HG03175 (cell line): Measurements from ENCODE around the gene PRKG1.

Experiments used
- ATAC-seq: cut with Tn5 transposase; IDR thresholded peaks from one replicate; pipeline ENCODE4 v1.9.1; 2021; ENCODE audit warnings: mild to moderate bottlenecking, moderate library complexity; ENCODE audit not compliant: unreplicated experiment

The PRKG1 gene

DNA sequence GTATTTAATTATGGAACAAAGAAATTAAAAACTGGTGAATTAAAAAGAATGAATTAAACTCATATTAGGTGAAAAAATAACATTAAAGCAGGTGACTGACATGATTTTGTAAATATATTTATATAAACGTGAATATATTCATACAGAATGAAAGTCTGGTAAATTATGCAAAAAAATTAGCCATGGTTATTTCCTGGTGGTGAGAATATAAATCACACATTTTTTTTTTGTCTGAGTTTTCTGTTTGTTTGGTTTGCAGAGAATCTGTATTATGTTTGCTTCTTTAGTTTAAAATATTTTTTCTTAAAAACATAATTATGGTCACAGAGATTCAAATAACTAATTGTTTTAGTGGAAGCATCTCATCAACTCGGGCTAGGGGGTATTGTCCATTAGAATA is 698.1 kb downstream of the PRKG1 start:
- no peak for ATAC-seq

DNA sequence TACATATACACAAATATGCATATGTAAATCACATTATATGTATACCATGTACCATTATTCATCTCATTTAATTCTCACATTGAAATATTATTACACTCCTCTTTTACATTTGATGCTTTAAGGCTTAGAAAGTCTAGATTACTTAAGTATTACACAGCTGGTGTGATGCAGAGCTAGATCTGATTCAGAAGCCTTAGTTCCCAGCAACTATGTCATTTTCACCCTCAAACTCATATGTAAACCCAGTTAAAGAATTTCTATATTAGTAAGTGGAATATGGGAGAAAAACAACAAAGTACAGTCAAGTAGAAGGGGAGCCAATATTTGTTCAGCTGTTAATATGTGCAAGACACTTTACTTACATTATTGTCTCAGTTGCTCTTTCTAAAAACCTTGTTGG is 699.4 kb downstream of the PRKG1 start:
- no peak for ATAC-seq

DNA sequence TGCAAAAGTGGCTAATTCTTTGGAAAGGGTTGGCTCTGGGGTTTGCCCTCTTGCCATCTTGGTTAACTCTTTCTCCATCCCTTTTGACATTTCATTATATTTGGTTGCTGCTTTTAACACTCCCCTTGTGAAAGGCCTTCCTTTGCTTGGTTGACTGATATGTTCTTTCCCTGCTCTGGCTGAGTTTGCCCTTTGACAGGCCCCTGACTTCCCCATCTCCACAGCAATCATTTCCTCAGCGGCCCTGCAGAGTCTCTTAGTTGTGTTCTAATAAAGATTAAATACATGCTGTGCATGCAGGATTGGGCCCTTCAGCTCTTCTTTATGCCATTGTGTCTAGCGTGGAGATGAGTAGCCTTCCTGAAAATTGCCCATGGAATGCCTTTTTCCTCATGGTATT is 709.7 kb downstream of the PRKG1 start:
- ATAC-seq: no peak

DNA sequence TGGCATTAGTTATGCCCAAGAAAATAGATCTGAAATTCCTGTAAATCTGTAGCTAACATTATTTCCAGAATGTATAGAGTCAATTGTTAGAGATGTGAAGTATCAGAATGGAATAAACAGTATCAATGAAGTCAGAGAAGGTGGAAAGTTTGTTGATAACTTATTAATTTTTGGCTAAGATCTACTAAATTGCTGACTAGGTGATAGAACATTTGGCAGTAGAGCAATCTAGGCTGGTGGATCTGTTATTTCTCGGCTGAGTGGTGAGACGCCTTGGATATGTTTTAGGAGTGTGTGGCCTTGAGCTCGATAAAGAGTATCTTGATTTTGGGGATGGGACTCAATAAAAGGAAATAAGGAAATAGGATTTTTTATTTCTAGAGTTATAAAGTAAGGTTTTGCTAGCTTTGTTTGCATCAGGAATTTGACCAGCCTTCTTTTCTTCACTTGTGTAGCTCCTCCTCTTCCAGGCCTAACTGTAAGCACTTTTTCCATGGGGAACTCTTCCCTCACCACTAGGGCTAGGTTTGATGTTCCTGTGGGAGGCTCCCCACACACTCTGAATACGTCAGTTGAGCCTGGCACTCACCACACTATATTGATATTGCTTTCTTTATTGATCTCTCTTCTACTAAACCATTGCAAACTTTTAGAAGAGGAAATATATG is 711.9 kb downstream of the PRKG1 start:
- ATAC-seq: no peak

DNA sequence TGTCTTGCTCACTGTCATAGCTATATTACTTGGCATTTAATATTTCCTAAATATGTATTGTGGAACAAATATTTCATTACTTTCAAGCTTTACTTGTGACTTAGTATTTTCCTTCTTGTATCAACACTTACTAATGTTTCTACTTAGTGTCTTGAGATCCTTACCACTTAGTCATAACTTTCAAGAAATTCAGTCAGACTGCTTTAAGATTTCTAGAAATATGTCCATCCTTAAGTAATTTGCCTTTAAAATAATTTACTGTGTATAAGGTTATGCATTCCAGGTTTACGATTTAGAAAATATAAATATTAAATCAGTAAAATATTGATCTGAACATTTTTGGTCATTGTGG is 712.4 kb downstream of the PRKG1 start:
- ATAC-seq: no peak

DNA sequence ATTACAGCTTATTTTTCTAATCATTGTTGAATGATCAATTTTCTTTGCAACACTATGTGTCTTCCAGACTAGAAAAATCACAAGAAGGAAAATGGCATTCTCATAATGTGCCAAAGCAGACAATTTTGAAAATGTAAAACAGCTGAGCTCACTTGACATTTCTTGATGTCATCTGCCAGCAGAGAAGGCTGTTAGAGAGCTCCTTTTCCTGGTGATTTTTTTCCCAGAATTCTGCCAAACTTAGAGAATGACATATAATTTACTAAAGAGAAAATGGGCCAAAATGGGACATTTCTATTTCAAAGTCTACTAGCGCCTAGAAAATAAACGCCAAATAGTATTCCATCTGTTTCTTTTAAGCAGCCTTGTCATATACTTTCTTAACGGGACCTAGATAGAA is 714.0 kb downstream of the PRKG1 start:
- ATAC-seq: no peak

DNA sequence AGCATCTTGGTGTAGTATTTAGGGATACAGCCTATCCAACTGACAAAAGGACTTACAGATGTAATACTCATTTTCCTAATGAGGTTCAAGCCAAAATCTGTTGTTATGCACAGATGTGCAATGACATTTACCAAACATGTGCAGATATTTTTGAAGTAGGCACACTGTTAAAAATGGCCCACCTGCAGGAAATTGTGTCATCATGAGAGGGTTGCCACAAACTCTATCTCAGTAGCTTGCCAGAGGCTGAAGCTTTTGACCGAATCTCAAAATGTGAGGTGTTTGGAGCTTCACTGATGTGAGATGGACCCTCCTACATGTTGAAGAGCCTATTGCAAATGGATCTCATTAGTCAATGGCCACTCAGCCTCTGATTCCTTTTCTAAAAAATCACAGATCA is 714.8 kb downstream of the PRKG1 start:
- no peak for ATAC-seq

DNA sequence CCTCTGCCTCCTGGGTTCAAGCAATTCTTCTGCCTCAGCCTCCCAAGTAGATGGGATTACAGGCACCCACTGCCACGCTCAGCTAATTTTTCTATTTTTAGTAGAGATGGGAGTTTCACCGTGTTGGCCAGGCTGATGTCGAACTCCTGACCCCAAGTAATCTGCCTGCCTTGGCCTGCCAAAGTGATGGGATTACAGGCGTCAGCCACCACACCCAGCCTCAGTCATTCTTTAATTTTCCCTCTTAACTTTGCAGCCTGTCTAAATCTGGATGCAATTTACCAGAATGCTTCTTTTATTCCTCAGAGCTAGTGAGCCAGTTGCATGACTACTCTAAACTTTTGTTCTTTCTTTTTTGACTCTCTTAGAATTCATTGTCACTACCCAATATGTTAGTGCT is 715.6 kb downstream of the PRKG1 start:
- no peak for ATAC-seq

DNA sequence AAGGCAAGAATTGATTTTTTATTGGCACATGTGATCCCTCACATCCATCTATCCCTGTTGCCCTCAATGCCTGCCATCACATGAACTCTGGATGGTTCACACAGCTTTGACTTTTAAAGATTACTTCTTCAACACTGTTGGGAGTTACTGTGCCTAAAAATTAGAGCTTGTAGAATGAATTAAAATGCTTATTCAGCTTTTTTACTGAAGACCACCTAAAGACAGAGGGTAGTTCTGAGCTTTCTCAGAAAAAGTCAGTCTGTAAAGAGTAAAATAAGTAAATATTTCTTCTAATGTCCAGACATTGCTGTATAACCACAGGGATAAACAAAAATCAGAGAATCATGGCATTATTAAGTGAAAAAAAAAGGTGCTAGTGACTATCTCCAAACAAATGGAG is 718.4 kb downstream of the PRKG1 start:
- no peak for ATAC-seq

DNA sequence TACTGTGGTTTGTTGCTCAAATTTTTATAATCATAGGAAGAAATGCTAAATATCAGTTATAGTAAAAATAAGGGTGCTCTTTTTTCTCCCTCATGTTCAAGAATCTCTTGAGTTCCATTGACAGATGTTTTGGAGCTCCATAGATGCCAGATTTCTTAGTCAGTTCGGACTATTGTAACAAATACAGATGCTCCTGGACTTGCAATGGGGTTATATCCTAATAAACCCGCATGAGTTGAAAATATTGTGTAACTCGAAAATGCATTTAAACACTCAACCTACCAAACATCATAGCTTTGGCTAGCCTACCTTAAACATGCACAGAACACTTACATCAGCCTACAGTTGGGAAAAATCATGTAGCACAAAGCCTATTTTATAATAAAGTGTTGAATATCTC is 725.8 kb downstream of the PRKG1 start:
- ATAC-seq: no peak

DNA sequence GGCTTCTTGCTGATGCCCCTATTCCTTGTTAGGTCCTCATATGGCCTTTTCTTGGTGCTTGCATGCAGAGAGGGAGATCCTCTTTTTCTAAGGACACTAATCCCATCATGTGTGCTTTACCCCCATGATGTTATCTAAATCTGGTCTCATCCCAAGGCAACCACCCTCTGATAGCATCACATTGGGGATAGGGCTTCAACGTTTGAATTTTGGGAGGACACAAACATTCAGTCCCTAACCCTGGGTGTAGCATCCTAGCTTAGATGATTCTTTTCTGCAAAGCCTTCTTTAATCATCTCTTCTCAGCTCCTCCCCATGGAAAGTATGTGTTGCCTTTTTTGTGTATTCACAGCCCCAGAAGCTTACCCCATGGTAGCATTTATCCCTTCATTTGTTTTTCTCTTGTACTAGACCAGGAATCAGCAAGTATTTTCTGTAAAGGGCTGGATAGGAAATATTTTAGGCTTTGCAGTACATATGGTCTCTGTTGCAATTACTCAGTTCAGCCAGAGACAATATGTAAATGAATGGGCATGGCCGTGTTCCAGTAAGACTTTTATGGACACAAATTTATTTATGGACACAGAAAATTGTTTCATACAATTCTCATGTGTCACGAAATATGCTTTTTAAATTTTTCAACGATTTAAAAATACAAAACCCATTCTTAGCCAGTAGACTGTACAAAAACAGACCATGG is 726.6 kb downstream of the PRKG1 start:
- ATAC-seq: no peak

DNA sequence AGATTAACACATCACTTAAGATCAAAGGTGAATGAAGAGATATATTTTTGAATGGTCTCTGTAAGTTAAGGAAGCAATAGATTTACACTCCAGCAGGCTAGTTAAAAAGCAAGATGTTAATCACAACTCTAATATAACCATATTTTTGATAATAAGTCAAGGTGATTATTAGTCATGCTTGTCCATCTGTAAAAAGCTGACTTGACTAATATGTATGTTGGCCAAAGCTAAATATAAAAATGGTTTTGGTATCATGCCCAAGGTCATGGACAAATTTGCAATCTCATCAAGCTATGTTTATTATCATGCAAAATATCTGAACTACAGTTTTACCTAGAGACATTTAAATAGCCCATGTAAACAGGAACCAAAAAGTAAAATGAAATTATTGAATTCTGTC is 727.7 kb downstream of the PRKG1 start:
- ATAC-seq: no peak

DNA sequence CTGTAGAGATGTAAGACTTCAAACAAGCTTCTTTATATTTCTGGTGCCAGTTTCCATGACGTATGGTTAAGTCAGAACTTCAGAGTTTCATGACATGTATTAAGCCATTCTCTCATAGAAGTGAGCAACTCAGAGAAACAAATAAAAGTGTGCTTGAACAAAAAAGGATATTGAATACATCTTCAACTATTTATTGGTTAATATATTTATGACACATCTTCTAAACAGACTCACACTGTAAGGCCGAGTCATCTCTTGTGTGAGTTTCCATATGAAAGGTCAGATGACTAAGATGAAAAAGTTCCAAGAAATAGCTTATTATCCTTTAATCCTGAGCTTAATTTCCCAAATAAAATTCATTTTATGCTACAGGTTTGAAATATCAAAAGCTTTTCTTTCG is 730.6 kb downstream of the PRKG1 start:
- no peak for ATAC-seq

DNA sequence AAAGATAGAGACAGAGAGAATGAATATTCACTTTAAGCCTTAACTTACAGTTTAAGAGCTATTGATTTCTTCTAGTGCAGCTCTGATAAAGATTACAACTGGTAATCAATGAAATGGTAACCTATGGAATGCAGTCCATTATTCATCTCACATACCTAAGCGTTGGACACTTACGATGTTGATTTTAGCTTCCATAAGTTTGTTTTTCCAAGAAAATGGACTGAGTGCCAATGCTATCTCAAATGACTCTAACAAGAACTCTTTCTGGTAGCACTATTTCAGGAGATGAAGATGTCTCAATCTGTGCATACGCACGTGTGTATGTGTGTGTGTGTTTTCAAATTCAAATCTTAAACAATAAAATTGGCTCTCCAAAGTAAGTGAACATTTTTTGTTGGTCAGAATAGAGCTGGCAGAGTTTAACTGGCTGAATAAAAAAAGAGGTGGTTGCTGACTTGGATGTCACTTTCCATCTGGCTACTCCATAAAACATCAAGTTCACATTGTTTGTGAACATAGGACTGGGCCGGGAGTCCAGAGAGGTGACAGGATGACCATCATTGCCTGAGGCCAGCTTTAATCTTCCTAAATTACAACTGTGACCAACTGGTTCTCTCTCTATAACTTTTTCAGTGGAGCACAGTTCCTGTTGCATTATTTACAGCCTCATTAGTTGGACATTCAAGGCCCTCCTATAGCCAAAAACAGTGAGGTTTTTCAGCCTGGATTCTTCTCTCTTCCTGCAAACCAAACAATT is 732.0 kb downstream of the PRKG1 start:
- ATAC-seq: no peak

DNA sequence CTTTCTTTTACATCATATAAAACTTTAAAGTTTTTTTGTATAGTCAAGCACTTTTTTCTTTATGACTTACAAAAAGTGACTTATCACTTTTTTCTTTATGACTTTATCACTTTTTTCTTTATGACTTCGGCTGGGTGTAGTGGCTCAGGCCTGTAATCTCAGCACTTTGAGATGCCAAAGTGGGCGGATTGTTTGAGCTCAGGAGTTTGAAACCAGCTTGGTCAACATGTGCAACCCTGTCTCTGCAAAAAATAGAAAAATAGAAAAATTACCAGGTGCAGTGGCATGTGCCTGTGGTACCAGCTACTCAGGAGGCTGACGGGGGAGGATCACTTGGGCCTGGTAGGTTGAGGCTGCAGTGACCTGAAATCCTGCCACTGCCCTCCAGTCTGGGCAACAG is 733.9 kb downstream of the PRKG1 start:
- no peak for ATAC-seq

DNA sequence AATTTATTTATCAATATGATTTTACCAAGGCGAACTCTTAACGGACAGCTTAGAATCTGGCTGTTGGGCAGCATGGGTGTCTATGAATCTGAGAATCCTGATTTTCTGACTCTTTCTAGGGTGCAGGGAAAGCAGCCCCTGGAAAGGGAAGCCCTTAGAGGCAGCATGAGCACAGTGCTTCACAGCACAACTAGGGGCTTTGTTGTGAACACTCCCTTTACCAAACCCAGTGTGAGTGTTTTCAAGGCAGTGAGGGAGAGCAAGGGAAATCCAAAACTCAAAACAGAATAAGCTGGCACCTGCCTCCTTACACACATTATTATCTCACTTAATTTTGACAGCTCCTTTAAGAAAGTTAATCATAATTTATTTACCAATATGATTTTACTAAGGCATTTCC is 741.4 kb downstream of the PRKG1 start:
- ATAC-seq: no peak

DNA sequence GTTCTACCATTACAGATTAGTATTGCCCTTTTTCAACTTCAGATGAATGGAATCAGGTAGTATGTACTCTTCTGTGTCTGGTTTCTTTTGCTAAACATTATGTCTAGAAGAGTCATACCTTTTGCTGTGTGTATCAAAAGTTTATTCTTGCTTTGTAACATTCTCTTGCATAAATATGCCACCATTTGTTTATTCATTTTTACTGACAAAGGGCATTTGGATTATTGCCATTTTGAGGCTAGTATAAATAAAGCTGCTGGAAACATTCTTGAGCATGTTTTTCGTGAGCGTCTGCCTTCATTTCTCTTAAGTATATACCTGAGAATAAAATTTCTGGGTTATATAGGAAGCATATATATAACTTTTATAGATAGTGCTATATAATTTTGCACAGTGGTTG is 746.8 kb downstream of the PRKG1 start:
- ATAC-seq: no peak

DNA sequence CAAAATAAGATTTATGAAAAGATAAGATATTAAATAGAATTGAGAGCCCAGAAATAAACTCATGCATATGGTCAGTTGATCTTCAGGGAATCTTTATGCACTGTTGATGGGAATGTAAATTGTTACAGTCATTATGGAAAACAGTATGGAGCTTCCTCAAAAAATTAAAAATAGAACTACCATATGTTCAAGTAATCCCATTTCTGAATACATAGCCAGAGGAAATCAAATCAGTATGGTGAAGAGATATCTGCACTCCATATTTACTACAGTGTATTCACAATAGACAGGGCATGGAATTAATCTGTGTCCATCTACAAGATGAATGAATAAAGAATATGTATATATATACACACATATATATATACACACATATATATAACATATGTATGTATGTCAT is 747.5 kb downstream of the PRKG1 start:
- ATAC-seq: no peak

DNA sequence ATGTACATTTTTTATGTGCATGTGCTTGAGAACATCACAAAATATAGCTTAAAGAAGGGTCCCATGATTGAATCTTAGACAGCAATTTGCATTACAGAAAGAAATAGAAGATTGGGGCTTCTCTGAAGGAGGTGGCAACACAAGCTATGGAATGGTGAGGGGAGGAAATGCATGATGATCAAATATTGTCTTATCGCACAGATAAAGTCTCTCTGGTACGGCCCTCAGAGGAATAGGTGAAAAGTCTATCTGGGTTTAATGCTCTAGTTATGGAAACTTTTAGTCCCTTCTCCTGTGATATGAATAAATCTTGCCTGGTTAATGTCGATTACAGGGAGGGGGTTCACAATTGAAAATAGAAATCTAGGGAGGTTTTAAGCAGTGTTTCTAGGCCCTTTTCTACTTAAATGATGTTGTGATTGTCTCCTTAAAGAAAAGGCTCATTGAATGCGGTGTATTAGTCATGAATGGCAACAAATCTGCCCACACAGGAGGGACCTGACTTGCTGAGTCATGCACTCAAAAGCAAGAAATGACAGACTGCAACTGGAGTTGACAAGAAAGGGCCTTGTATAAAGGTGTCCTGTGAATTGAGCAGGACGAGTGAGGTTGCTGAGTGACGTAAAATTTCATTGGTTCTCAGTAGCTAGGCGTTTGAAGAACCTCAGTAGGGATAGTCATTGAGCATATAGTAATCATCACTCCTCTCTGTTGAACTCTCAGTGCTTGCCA is 758.5 kb downstream of the PRKG1 start:
- ATAC-seq: no peak

DNA sequence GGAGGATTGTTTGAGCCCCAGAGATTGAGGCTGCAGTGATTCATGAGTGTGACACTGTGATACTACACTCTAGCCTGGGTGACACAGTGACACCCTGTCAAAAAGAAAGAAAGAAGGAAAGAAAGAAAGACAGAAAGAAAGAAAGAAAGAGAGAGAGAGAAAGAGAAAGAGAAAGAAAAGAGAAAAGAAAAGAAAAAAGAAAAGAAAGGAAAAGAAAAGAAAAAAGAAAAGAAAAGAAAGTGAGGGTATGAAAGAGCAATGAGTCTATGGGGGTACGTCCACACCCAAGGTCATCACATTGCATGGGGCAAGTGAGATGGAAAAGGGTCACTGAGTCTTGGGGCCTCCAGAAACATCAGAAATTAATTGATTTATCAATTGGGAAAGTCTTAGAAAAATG is 760.3 kb downstream of the PRKG1 start:
- no peak for ATAC-seq

DNA sequence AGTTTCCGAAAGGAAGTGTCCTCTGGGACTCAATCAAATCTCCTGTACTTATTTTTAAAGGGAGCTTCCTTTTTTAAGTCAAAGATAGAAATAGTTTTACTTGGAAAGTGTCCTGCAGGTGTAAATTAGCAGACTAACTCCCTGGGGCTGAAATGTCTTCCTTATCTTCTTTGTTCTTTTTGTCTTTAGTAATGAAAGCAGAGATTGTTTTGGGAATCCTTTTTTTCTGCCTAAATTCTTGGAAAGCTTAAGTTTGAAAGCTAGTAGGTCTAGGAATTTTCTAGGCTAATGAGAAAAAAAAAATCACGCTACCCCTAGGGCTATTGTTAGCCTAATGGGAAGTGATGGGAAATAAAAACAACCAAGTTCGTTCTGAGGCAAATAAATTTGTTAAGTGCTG is 764.2 kb downstream of the PRKG1 start:
- no peak for ATAC-seq

DNA sequence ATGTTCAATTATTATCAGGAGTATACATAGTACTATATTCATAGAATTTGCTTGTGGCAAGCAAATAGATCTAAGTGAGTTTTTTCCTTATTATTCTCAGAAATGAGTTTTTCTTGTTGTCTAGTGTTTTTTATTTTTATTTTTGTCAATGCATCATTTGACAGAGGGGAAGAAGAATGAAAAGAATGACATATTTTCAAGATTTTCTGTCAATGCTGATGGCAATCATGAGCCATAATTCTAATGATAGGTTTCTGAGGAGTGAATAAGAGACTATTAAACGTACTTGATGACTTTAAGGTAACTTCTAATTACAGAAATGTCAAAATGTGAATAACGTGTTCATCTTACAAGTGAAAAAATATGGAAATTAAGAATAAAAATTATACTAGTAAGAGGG is 769.7 kb downstream of the PRKG1 start:
- no peak for ATAC-seq
